OCI-LY7 (cell line): ENCODE results near the gene TAAR1.

Source experiments
- EZH2phosphoT487 ChIP-seq: fragments of 200-600 bp; sonication (generic); IDR thresholded peaks from 2 replicates; pipeline ENCODE4 v1.6.1; 2018; ENCODE audit warnings: low read depth, borderline replicate concordance, mild to moderate bottlenecking, mixed run types, antibody characterized with exemption, low read length, moderate library complexity, mixed read lengths
- TF ChIP-seq, protein P1 (sequence below): fragments of 200-600 bp; sonication (generic); conservative IDR thresholded peaks from 2 replicates; pipeline ENCODE4 v1.5.1; 2014; ENCODE audit warnings: mild to moderate bottlenecking, antibody characterized with exemption, low read length, moderate library complexity, mixed read lengths

DNA sequence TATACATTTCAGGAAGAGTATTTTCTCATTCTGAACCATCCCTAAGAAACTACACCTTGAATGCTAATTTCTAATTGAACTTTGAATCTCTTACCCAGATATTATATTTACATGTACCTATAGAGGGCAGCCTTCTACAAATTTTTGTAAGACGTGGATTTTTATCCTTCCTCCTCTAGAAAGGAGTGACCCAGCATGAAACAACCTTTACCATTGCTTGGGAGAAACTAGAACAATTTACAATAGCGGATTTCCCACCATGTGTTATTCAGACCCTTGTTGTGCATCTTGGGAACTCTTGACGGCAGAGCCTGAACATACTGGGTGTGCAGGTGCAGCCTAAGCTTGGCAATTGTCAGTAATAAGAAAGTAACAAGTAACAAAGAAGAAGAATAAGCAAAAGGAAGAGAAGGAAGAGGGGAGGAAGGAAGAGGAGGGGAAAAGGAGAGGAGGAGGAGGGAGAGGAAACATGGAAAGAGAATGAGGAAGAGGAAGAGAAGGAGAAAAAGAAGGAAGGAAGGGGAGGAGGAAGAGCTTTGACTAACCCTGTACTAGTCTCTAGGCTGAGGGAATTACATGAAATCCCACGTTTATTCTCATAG, 10.8 kb upstream of the TAAR1 start:
- TF ChIP-seq, protein P1, sequence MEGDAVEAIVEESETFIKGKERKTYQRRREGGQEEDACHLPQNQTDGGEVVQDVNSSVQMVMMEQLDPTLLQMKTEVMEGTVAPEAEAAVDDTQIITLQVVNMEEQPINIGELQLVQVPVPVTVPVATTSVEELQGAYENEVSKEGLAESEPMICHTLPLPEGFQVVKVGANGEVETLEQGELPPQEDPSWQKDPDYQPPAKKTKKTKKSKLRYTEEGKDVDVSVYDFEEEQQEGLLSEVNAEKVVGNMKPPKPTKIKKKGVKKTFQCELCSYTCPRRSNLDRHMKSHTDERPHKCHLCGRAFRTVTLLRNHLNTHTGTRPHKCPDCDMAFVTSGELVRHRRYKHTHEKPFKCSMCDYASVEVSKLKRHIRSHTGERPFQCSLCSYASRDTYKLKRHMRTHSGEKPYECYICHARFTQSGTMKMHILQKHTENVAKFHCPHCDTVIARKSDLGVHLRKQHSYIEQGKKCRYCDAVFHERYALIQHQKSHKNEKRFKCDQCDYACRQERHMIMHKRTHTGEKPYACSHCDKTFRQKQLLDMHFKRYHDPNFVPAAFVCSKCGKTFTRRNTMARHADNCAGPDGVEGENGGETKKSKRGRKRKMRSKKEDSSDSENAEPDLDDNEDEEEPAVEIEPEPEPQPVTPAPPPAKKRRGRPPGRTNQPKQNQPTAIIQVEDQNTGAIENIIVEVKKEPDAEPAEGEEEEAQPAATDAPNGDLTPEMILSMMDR: peak; percentile 93
- no peak for TF ChIP-seq EZH2phosphoT487
